HEK293 (cell line): ENCODE measurements around the gene EVA1C.
"Not testable (repeated sequence)": the region's sequence is repeated elsewhere in the genome, so short reads cannot be mapped to it uniquely, and the experiment has no call there.

Source experiments
- CTCF ChIA-PET: fragments of 350-600 bp; formaldehyde crosslinking; extraction: SDS; loops from one replicate; lab custom pipeline; 2021; ENCODE audit warnings: antibody characterized with exemption; lab: Yijun Ruan, JAX
- POLR2A ChIA-PET: fragments of 300-600 bp; formaldehyde crosslinking; extraction: SDS; loops from one replicate; lab custom pipeline; 2020; ENCODE audit warnings: antibody characterized with exemption, inconsistent platforms; lab: Yijun Ruan, JAX
- H3K27ac ChIP-seq: fragments of 200-500 bp; sonication (Bioruptor generic); 2 replicates; pipeline ENCODE4 v1.5.1; 2014; ENCODE audit warnings: low read depth, low read length, control low read depth, inconsistent platforms; ENCODE audit errors: extremely low read depth
- H3K36me3 ChIP-seq, 2 experiments: fragments of 200-500 bp in 1 of 2; sonication (Bioruptor generic) in 1 of 2; 1 replicate in 1 of 2; 2 replicates in 1 of 2; pipeline ENCODE4 v1.5.1; 2014 to 2017; ENCODE audit warnings: inconsistent platforms in 2 of 2, low read length in 2 of 2; ENCODE audit not compliant: control insufficient read depth in 2 of 2, insufficient read depth in 1 of 2
- H3K4me1 ChIP-seq: fragments of 200-500 bp; sonication (Bioruptor generic); 2 replicates; pipeline ENCODE4 v1.5.1; 2014; ENCODE audit warnings: mild to moderate bottlenecking, low read length, inconsistent platforms; ENCODE audit not compliant: control insufficient read depth, insufficient read depth
- H3K4me3 ChIP-seq: 2 replicates; pipeline ENCODE4 v1.5.1; 2011; ENCODE audit warnings: low read depth, mild to moderate bottlenecking, control low read depth, low read length, moderate library complexity
- H3K9me3 ChIP-seq: fragments of 200-500 bp; sonication (Bioruptor generic); 2 replicates; pipeline ENCODE4 v1.5.1; 2014; ENCODE audit warnings: low read depth, low read length, inconsistent platforms; ENCODE audit not compliant: control insufficient read depth, insufficient read depth
- EGR2 ChIP-seq: fragments of 450-650 bp; formaldehyde crosslinking; IDR thresholded peaks from 2 replicates; pipeline ENCODE4 v1.5.1; 2016; ENCODE audit warnings: low read depth, missing biosample characterization, missing genetic modification characterization
- PRDM6 ChIP-seq: fragments of 450-650 bp; formaldehyde crosslinking; IDR thresholded peaks from 2 replicates; pipeline ENCODE4 v1.5.1; 2017; ENCODE audit warnings: missing biosample characterization, missing genetic modification characterization
- SETDB1 ChIP-seq: IDR thresholded peaks from one replicate; pipeline ENCODE4 v1.6.1; 2017; ENCODE audit warnings: mild to moderate bottlenecking, low read length, moderate library complexity, mixed read lengths; ENCODE audit not compliant: insufficient read length
- SP2 ChIP-seq: fragments of 450-650 bp; formaldehyde crosslinking; IDR thresholded peaks from 2 replicates; pipeline ENCODE4 v1.5.1; 2016; ENCODE audit warnings: missing biosample characterization, missing genetic modification characterization
- TCF7L2 ChIP-seq: IDR thresholded peaks from 2 replicates; pipeline ENCODE4 v1.6.1; 2011; ENCODE audit warnings: low read depth, mild to moderate bottlenecking, inconsistent platforms, low read length, moderate library complexity, borderline replicate concordance
- ZBTB17 ChIP-seq: fragments of 450-650 bp; formaldehyde crosslinking; IDR thresholded peaks from 2 replicates; pipeline ENCODE4 v1.5.1; 2016; ENCODE audit warnings: missing biosample characterization, missing genetic modification characterization
- ZFHX2 ChIP-seq: fragments of 450-650 bp; formaldehyde crosslinking; conservative IDR thresholded peaks from 2 replicates; pipeline ENCODE4 v1.5.1; 2016; ENCODE audit warnings: missing biosample characterization, missing genetic modification characterization
- ZNF112 ChIP-seq: fragments of 450-650 bp; formaldehyde crosslinking; IDR thresholded peaks from 2 replicates; pipeline ENCODE4 v1.5.0; 2017; ENCODE audit warnings: missing biosample characterization, missing genetic modification characterization
- ZNF202 ChIP-seq: fragments of 450-650 bp; formaldehyde crosslinking; IDR thresholded peaks from 2 replicates; pipeline ENCODE4 v1.5.1; 2016; ENCODE audit warnings: missing biosample characterization, missing genetic modification characterization, borderline replicate concordance
- ZNF24 ChIP-seq: fragments of 450-650 bp; formaldehyde crosslinking; IDR thresholded peaks from 2 replicates; pipeline ENCODE4 v1.5.1; 2016; ENCODE audit warnings: missing biosample characterization, missing genetic modification characterization
- ZNF391 ChIP-seq: fragments of 450-650 bp; formaldehyde crosslinking; IDR thresholded peaks from 2 replicates; pipeline ENCODE4 v1.5.1; 2016; ENCODE audit warnings: low read depth, missing biosample characterization, missing genetic modification characterization, borderline replicate concordance
- ZNF433 ChIP-seq: fragments of 450-650 bp; formaldehyde crosslinking; IDR thresholded peaks from 2 replicates; pipeline ENCODE4 v1.5.1; 2016; ENCODE audit warnings: missing biosample characterization, missing genetic modification characterization, low read depth
- ZNF658 ChIP-seq: fragments of 450-650 bp; formaldehyde crosslinking; IDR thresholded peaks from 2 replicates; pipeline ENCODE4; 2016; ENCODE audit warnings: missing biosample characterization, missing genetic modification characterization
- ZNF830 ChIP-seq: fragments of 450-650 bp; IDR thresholded peaks from 2 replicates; pipeline ENCODE4 v1.5.0; 2018; ENCODE audit warnings: missing biosample characterization, missing genetic modification characterization, low read depth, mild to moderate bottlenecking, moderate library complexity
- ZSCAN4 ChIP-seq: fragments of 450-650 bp; formaldehyde crosslinking; IDR thresholded peaks from 2 replicates; pipeline ENCODE4 v1.5.1; 2017; ENCODE audit warnings: missing biosample characterization, missing genetic modification characterization
- TF ChIP-seq, protein P1 (sequence below): fragments of 450-650 bp; formaldehyde crosslinking; IDR thresholded peaks from 2 replicates; pipeline ENCODE4; 2016; ENCODE audit warnings: missing biosample characterization, missing genetic modification characterization
- TF ChIP-seq, protein P2 (sequence below): fragments of 450-650 bp; formaldehyde crosslinking; IDR thresholded peaks from 2 replicates; pipeline ENCODE4 v1.5.1; 2017; ENCODE audit warnings: missing biosample characterization, missing genetic modification characterization

Gene EVA1C

DNA sequence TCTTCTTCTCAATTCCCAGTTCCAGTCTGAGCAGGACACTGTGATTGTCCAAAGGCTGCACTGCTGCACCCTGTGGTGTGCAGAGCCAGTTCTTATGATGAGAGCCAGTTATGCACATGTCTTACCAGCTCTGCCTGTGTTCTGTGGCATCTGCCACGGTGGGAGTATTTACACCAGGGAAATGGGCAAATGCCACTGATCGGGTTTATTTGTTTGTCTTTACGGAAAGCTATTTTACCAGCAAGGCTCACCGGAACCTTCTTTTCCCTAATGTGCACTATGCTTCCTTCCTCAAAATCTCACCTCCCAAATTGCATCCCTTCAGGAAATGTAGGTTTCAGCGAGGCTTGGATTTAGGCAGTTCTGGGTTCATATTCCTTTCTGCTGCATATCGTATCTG is 49.0 kb downstream of the EVA1C start:
- POLR2A ChIA-PET = no interaction called here
- Histone ChIP-seq H3K36me3 (no peaks in the 10 kb centered on the region), H3K4me3 (no peak overlapping the region), H3K9me3 (no peaks in the 10 kb centered on the region), H3K4me1 (peaks cover 5% of the 10 kb centered on the region), H3K27ac (no peak overlapping the region)
- no peak for TF ChIP-seq ZNF830 (tag by site-specific recombination)
- peak; percentile 92 for TF ChIP-seq ZNF112 (tag by site-specific recombination)
- CTCF ChIA-PET = no interaction called here

- H3K9me3 ChIP-seq, H3K4me3 ChIP-seq, CTCF ChIA-PET, H3K27ac ChIP-seq, H3K36me3 ChIP-seq, H3K4me1 ChIP-seq: not testable (repeated sequence)
- TF ChIP-seq SETDB1 = peak; percentile 18
- POLR2A ChIA-PET = interaction anchor here (0.6 kb wide), 1 partner anchor 10 kb away, joined by 3 read pairs; no protein-coding TSS in a partner anchor
These were observed 50.1 kb downstream of the EVA1C start for GRCh38 chr21:32462564-32462963.

DNA sequence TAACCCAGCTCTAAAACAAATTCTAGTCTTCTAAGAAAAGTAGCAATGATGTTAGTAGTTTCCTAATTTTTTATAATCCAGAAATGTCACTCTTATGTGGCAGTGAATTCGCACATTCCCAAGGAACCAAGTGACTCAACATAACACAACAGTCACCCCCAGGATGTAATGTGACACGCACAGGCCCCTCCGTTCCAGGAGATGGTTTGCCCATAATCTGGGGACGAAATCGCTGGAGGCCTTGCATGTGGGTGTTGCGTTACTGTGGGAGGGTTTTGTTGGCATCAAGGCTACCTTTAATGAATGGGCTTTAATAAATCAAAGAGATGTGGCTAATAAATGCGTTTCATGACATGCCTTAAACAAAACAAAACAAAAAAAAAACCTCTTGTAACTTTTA is 50.9 kb downstream of the EVA1C start:
- H3K4me3 ChIP-seq = no peak overlapping the region
- no peak overlapping the region for H3K27ac ChIP-seq
- no peaks in the 10 kb centered on the region; a peak in 1 of 3 replicates for H3K36me3 ChIP-seq
- TF ChIP-seq EGR2 (peak; percentile 60), ZFHX2 (tag by site-specific recombination) (peak; percentile 62), ZNF658 (tag by site-specific recombination) (no peak)
- no peaks in the 10 kb centered on the region for H3K4me1 ChIP-seq
- no peaks in the 10 kb centered on the region for H3K9me3 ChIP-seq
- ChIA-PET CTCF (interaction anchor here (0.7 kb wide), 1 partner anchor 25 kb away, joined by 3 read pairs; no protein-coding TSS in a partner anchor), POLR2A (interaction anchor here (0.6 kb wide), 1 partner anchor 9 kb away, joined by 3 read pairs; no protein-coding TSS in a partner anchor)

DNA sequence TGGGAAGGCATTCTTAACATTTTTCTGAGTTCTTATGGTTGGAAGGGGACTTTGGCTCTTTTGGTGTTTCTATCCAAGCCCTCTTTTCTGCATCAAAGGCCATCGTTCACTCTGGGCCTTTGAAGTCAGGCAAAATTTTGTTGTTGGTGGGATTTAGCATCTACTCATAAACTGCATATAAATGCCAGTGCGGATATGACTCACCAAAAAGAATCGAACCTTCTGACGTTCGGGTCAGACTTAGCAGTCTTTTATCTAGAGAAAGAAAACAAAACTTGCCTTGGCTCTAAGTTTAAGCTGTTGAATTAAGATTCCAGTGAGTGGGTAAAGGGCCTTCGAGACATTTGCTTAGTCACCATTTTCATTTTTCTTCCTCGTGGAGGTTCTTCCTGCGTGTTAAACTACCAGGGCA is 51.4 kb downstream of the EVA1C start:
- ChIA-PET CTCF (interaction anchor here (0.7 kb wide), 1 partner anchor 25 kb away, joined by 3 read pairs; no protein-coding TSS in a partner anchor), POLR2A (no interaction called here)
- Histone ChIP-seq H3K4me3 (no peak overlapping the region), H3K36me3 (no peaks in the 10 kb centered on the region; a peak in 1 of 3 replicates), H3K4me1 (no peaks in the 10 kb centered on the region), H3K27ac (no peak overlapping the region), H3K9me3 (no peaks in the 10 kb centered on the region)
- TF ChIP-seq SP2 (tag by site-specific recombination) (no peak), PRDM6 (tag by site-specific recombination) (no peak), ZSCAN4 (tag by site-specific recombination) (no peak)
- TF ChIP-seq, protein P1, sequence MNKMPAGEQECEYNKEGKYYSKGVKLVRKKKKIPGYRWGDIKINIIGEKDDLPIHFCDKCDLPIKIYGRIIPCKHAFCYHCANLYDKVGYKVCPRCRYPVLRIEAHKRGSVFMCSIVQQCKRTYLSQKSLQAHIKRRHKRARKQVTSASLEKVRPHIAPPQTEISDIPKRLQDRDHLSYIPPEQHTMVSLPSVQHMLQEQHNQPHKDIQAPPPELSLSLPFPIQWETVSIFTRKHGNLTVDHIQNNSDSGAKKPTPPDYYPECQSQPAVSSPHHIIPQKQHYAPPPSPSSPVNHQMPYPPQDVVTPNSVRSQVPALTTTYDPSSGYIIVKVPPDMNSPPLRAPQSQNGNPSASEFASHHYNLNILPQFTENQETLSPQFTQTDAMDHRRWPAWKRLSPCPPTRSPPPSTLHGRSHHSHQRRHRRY (tag by site-specific recombination) = no peak
- TF ChIP-seq, all 188 proteins: peak for 0

DNA sequence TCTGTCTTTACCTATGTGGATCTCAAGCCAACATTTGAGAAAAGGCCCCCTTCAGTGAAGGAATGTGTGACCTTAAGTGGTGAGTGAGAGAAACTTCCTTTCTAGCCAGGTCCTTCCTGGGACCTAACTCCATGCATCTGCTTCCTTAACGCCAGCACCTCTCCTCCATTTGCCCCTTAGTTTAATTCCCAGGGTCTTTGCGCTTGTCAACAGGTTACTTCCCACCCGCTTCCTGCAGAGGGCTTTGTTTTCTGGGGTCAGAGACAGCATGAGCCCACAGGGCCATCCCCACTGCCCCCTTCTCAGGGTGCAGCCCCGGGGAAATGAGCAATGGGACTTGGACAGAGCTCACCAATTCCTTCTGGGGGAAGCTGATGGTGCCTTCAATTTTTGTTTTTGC is 54.8 kb downstream of the EVA1C start:
- H3K27ac ChIP-seq = no peak overlapping the region
- CTCF ChIA-PET = interaction anchor here (0.7 kb wide), 1 partner anchor 404 kb away, joined by 3 read pairs; no protein-coding TSS in a partner anchor
- H3K4me1 ChIP-seq = no peaks in the 10 kb centered on the region
- no peaks in the 10 kb centered on the region for H3K9me3 ChIP-seq
- H3K36me3 ChIP-seq = no peaks in the 10 kb centered on the region; a peak in 1 of 3 replicates
- H3K4me3 ChIP-seq = no peak overlapping the region
- POLR2A ChIA-PET = no interaction called here
- TF ChIP-seq ZNF433 (tag by site-specific recombination) = no peak
- TF ChIP-seq ZBTB17 = no peak
- TF ChIP-seq, protein P2, sequence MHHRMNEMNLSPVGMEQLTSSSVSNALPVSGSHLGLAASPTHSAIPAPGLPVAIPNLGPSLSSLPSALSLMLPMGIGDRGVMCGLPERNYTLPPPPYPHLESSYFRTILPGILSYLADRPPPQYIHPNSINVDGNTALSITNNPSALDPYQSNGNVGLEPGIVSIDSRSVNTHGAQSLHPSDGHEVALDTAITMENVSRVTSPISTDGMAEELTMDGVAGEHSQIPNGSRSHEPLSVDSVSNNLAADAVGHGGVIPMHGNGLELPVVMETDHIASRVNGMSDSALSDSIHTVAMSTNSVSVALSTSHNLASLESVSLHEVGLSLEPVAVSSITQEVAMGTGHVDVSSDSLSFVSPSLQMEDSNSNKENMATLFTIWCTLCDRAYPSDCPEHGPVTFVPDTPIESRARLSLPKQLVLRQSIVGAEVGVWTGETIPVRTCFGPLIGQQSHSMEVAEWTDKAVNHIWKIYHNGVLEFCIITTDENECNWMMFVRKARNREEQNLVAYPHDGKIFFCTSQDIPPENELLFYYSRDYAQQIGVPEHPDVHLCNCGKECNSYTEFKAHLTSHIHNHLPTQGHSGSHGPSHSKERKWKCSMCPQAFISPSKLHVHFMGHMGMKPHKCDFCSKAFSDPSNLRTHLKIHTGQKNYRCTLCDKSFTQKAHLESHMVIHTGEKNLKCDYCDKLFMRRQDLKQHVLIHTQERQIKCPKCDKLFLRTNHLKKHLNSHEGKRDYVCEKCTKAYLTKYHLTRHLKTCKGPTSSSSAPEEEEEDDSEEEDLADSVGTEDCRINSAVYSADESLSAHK (tag by site-specific recombination) = no peak
- no peak for TF ChIP-seq ZNF202 (tag by site-specific recombination)
- no peak for TF ChIP-seq ZNF391
- no peak for TF ChIP-seq ZNF24 (tag by site-specific recombination)
- no peak for TF ChIP-seq TCF7L2
- no peak for TF ChIP-seq EGR2
